Skeletal muscle satellite cell (primary cell): ENCODE results near the gene SLC31A2. TPM values are rescaled to one million over a fixed set of nuclear protein-coding genes. Genes with fewer than 3 reads are reported as not detected.
"Not testable (repeated sequence)": the region's sequence is repeated elsewhere in the genome, so short reads cannot be mapped to it uniquely, and the experiment has no call there.

ENCODE experiments used
- H3K27me3 ChIP-seq: 2 replicates; pipeline ENCODE4 v1.7.0; 2013; ENCODE audit warnings: low read length; ENCODE audit not compliant: control insufficient read depth, insufficient read depth
- H3K36me3 ChIP-seq: 2 replicates; pipeline ENCODE4 v1.7.0; 2013; ENCODE audit warnings: mild to moderate bottlenecking, control low read depth, low read length; ENCODE audit not compliant: insufficient read depth
- H3K4me1 ChIP-seq: 2 replicates; pipeline ENCODE4 v1.7.0; 2013; ENCODE audit warnings: low read length; ENCODE audit not compliant: control insufficient read depth, insufficient read depth
- H3K4me2 ChIP-seq: 2 replicates; pipeline ENCODE4 v1.7.0; 2013; ENCODE audit warnings: mild to moderate bottlenecking, low read length
- H3K4me3 ChIP-seq: 2 replicates; pipeline ENCODE4 v1.7.0; 2013; ENCODE audit warnings: low read length
- H3K9ac ChIP-seq: 2 replicates; pipeline ENCODE4 v1.7.0; 2013; ENCODE audit warnings: mild to moderate bottlenecking, low read depth, low read length, moderate library complexity
- H3K9me3 ChIP-seq: replicated peaks from 2 replicates; pipeline ENCODE4 v1.7.0; 2013; ENCODE audit warnings: mild to moderate bottlenecking, control low read depth, low read length
- total RNA-seq: library from RNA; depleted of rRNA; stranded (reverse); fragments of >200 nt; gene quantifications from 2 replicates; pipeline ENCODE4 v1.2.3, GENCODE V29; 2012; rRNA removed

The SLC31A2 gene, protein sequence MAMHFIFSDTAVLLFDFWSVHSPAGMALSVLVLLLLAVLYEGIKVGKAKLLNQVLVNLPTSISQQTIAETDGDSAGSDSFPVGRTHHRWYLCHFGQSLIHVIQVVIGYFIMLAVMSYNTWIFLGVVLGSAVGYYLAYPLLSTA
- 18.8 and 21.3 TPM in 2 replicates for total RNA-seq

DNA sequence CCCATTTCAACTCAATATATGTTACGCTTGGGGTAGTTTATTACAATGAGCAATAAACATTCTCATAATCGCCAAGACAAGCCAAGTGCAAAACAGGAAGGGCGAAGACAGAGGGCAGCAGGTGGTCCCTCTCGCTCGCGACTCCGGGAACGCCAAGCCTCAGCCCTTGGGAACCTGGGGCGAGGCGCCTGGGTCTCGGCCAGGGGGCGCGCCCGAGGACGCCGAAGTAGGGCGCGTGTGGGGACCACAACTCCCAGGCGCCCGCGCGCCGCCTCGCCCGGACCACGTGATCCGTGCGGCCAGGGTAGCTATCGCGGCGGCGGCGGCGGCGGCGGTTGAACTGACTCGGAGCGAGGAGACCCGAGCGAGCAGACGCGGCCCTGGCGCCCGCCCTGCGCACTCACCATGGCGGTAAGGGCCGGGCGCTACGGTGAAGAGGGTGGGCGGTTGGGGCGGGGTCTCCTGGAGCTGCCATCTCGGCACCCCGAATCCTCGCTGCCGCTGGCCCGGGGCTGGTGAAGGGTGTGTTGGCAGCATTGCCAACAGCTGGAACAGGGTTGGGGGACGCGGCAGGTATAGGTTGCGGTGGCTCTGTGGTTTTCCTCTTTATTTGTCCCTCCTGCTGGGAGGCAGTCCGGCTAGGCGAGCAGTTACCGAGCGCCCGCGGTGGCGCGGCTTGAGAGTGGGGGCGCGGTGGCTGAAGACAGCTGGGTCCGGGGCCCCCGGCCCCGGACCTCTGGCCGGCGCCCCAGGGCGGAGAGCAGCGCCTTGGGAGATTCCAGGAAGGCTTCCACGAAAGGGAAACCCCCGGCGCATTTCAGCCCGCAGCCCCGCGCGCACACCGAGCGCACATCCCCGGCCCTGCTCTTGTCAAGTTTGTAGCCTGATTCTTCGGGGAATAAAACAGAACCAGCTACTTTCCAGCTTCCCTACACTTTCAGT lies at the start of gene SLC31A2:
Gene SLC31A2, plus strand, starts transcription at position 338 of the 942 bp plus-strand sequence. Its CDS starts 68 bp downstream, at position 406.
- Histone ChIP-seq H3K36me3 (no peaks in the 10 kb centered on the region), H3K9me3 (no peaks in the 10 kb centered on the region), H3K4me3 (peak within 1 kb of the TSS; percentile 94), H3K9ac (peak within 1 kb of the TSS; percentile 92), H3K27me3 (peaks cover 9% of the 10 kb centered on the region), H3K4me1 (peaks cover 35% of the 10 kb centered on the region), H3K4me2 (peak within 1 kb of the TSS; percentile 92)

DNA sequence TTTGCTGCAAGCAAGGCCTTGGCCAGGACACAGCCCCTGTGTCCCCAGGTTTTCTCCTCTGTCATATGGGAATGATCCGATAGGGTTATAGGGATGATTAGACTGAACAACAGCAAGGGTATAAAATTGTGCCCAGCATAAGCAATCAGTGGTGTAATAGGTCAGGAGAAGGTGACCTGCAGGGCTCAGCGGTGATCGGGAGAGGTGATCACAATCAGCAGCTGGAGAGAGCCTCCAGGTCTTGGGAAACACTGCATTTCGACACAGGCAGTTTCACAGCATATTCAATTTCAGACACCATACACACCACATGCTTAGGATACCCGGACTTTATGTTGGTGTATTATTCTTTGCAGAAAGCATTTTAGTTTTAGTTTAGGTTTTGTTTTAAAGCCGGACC lies 45.5 kb upstream of the SLC31A2 start:
- not testable (repeated sequence) for H3K4me1 ChIP-seq, H3K9me3 ChIP-seq, H3K27me3 ChIP-seq

GRCh38 chr9:113111065-113111951 lies 39.5 kb upstream of the SLC31A2 start:
- not testable (repeated sequence) for H3K27me3 ChIP-seq, H3K9me3 ChIP-seq, H3K36me3 ChIP-seq
- Histone ChIP-seq H3K4me2 (peak overlapping the region; percentile 76), H3K4me3 (peak overlapping the region; percentile 50), H3K9ac (peak overlapping the region; percentile 49), H3K4me1 (peaks cover 11% of the 10 kb centered on the region)

More for the DNA sequence above, 45.5 kb upstream of the SLC31A2 start:
- not testable (repeated sequence) for H3K4me3 ChIP-seq, H3K9ac ChIP-seq, H3K4me2 ChIP-seq, H3K36me3 ChIP-seq

DNA sequence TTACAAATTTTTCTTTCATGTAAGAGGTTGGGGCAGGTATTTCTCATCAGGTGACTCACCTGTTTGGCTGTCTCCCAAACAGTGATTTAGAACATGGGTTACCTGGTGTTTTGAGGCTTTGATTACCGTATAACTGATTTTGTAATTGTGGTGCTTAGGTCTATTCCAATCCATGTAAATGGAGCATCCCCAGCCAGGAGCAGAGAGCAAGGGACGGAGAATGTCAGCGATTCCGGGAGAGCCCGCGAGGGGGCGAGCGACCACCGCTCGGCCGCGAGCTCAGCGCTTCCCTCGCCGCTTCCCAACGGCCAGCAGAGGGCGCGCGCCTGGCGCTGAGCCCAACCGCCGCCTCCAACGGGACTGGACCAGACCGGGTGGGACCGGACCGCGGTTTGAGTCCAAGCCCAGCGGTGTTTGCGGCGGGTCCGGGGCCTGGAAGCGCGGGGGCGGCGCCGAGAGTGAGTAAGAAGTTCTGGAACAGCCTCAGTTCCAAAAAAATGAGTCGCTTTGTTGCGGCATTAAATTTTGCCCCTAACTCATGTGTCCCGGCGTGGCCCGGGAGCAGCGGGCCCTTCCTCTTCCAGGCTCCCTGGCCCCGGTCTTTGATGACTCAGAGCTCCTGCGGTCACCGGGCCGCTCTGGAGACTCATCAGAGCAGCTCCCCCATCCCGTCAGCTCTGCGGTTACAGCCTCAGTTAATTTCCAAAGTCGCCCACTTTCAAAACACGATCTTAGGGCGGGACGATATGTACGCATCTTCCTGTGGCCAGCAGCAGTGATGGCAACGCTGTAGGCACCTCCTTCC lies 37.9 kb upstream of the SLC31A2 start:
- H3K27me3 ChIP-seq, H3K9ac ChIP-seq, H3K9me3 ChIP-seq, H3K36me3 ChIP-seq: not testable (repeated sequence)
- Histone ChIP-seq H3K4me1 (peaks cover 11% of the 10 kb centered on the region), H3K4me2 (peak overlapping the region; percentile 68), H3K4me3 (peak overlapping the region; percentile 34)

DNA sequence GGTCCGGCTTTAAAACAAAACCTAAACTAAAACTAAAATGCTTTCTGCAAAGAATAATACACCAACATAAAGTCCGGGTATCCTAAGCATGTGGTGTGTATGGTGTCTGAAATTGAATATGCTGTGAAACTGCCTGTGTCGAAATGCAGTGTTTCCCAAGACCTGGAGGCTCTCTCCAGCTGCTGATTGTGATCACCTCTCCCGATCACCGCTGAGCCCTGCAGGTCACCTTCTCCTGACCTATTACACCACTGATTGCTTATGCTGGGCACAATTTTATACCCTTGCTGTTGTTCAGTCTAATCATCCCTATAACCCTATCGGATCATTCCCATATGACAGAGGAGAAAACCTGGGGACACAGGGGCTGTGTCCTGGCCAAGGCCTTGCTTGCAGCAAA lies 32.0 kb upstream of the SLC31A2 start:
- not testable (repeated sequence) for H3K9me3 ChIP-seq, H3K4me1 ChIP-seq, H3K4me3 ChIP-seq, H3K4me2 ChIP-seq, H3K27me3 ChIP-seq, H3K36me3 ChIP-seq, H3K9ac ChIP-seq

GRCh38 chr9:113125386-113126035 lies 25.3 kb upstream of the SLC31A2 start:
- Histone ChIP-seq H3K9me3 (no peaks in the 10 kb centered on the region), H3K4me3 (no peak overlapping the region), H3K4me1 (no peaks in the 10 kb centered on the region), H3K27me3 (peaks cover 16% of the 10 kb centered on the region), H3K36me3 (no peaks in the 10 kb centered on the region), H3K4me2 (no peak overlapping the region), H3K9ac (no peak overlapping the region)

GRCh38 chr9:113129466-113129865 lies 21.3 kb upstream of the SLC31A2 start:
- Histone ChIP-seq H3K9ac (no peak overlapping the region), H3K4me2 (no peak overlapping the region), H3K9me3 (no peaks in the 10 kb centered on the region), H3K4me3 (no peak overlapping the region), H3K27me3 (peaks cover 33% of the 10 kb centered on the region), H3K4me1 (no peaks in the 10 kb centered on the region), H3K36me3 (no peaks in the 10 kb centered on the region)

- no peaks in the 10 kb centered on the region for H3K9me3 ChIP-seq
- no peak overlapping the region for H3K4me3 ChIP-seq
- peaks cover 34% of the 10 kb centered on the region for H3K27me3 ChIP-seq
- no peaks in the 10 kb centered on the region for H3K36me3 ChIP-seq
- no peak overlapping the region for H3K4me2 ChIP-seq
- no peaks in the 10 kb centered on the region for H3K4me1 ChIP-seq
- no peak overlapping the region for H3K9ac ChIP-seq
These were observed 20.9 kb upstream of the SLC31A2 start for GRCh38 chr9:113129884-113130283.

GRCh38 chr9:113131689-113132151 lies 19.1 kb upstream of the SLC31A2 start:
- Histone ChIP-seq H3K9ac (no peak overlapping the region), H3K9me3 (no peaks in the 10 kb centered on the region), H3K4me3 (no peak overlapping the region), H3K4me1 (no peaks in the 10 kb centered on the region), H3K27me3 (peaks cover 43% of the 10 kb centered on the region), H3K4me2 (no peak overlapping the region), H3K36me3 (no peaks in the 10 kb centered on the region)
